ENCODE data around the gene MAPK4. TPM values are rescaled to one million over a fixed set of nuclear protein-coding genes. Genes with fewer than 3 reads are reported as not detected.

The MAPK4 gene
- total RNA-seq, 1 donor from 2014 or later, result 16.3 TPM

DNA sequence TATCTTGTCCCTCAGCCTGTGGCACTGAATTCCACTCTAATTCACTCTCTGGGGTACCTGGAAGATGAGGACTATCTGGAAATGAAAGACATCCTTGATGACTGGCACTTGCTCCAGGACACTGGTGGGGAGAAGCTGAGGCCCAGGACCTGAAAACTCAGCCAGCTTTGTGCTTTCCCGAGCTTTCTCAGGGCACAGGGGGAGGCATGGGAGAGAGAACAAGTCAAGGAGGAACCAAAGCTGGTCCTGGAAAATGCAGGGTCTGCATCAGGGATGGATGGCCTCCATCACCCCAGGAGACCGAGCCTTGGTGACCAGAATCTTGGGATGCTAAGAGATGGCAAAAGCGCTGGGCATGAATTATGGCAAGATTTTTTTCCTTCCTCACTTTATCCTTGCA is 65.1 kb downstream of the MAPK4 start:
- DNase-seq (ENCODE audit: low spot score, unreplicated experiment), result no peak
- Mint-ChIP-seq H3K36me3 (ENCODE audit: insufficient read depth) (peaks cover 3% of the 10 kb centered on the region), H3K9me3 (ENCODE audit: low read depth) (no peaks in the 10 kb centered on the region), H3K4me1 (ENCODE audit: low read depth) (peaks cover 7% of the 10 kb centered on the region), H3K4me3 (ENCODE audit: low read depth) (no peak overlapping the region), H3K27ac (no peak overlapping the region), H3K27me3 (no peaks in the 10 kb centered on the region)
- TF ChIP-seq, protein P1, sequence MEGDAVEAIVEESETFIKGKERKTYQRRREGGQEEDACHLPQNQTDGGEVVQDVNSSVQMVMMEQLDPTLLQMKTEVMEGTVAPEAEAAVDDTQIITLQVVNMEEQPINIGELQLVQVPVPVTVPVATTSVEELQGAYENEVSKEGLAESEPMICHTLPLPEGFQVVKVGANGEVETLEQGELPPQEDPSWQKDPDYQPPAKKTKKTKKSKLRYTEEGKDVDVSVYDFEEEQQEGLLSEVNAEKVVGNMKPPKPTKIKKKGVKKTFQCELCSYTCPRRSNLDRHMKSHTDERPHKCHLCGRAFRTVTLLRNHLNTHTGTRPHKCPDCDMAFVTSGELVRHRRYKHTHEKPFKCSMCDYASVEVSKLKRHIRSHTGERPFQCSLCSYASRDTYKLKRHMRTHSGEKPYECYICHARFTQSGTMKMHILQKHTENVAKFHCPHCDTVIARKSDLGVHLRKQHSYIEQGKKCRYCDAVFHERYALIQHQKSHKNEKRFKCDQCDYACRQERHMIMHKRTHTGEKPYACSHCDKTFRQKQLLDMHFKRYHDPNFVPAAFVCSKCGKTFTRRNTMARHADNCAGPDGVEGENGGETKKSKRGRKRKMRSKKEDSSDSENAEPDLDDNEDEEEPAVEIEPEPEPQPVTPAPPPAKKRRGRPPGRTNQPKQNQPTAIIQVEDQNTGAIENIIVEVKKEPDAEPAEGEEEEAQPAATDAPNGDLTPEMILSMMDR (IDR thresholded peaks at IDR 0.05; ENCODE audit: unreplicated experiment), result no peak

DNA sequence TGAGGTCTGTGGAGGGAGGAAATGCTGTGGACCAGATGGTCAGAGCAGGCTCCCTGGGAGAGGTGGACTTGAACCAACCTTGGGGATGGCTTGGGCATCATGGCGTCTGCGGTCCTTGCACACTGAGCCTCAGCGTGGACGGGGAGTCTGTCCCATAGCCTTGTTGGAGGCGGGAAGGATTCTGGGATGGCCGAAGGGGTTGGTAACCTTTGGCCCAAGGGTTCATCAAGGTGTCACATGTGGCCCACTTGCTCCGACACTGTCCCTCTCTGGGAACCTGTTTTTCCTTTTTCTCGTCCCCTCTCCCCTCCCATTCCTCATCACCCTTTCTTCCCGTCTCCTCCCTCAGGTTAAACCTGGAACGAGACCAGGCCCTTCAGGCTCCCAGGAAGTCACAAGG is 66.4 kb downstream of the MAPK4 start:
- no peak for DNase-seq (ENCODE audit: low spot score, unreplicated experiment)
- TF ChIP-seq, protein P1 (IDR thresholded peaks at IDR 0.05; ENCODE audit: unreplicated experiment), result no peak
- H3K9me3 Mint-ChIP-seq (ENCODE audit: low read depth), result no peaks in the 10 kb centered on the region
- peaks cover 14% of the 10 kb centered on the region for H3K4me1 Mint-ChIP-seq (ENCODE audit: low read depth)
- H3K4me3 Mint-ChIP-seq (ENCODE audit: low read depth), result no peak overlapping the region
- H3K27ac Mint-ChIP-seq, result no peak overlapping the region
- peaks cover 2% of the 10 kb centered on the region for H3K27me3 Mint-ChIP-seq
- peaks cover 5% of the 10 kb centered on the region for H3K36me3 Mint-ChIP-seq (ENCODE audit: insufficient read depth)

DNA sequence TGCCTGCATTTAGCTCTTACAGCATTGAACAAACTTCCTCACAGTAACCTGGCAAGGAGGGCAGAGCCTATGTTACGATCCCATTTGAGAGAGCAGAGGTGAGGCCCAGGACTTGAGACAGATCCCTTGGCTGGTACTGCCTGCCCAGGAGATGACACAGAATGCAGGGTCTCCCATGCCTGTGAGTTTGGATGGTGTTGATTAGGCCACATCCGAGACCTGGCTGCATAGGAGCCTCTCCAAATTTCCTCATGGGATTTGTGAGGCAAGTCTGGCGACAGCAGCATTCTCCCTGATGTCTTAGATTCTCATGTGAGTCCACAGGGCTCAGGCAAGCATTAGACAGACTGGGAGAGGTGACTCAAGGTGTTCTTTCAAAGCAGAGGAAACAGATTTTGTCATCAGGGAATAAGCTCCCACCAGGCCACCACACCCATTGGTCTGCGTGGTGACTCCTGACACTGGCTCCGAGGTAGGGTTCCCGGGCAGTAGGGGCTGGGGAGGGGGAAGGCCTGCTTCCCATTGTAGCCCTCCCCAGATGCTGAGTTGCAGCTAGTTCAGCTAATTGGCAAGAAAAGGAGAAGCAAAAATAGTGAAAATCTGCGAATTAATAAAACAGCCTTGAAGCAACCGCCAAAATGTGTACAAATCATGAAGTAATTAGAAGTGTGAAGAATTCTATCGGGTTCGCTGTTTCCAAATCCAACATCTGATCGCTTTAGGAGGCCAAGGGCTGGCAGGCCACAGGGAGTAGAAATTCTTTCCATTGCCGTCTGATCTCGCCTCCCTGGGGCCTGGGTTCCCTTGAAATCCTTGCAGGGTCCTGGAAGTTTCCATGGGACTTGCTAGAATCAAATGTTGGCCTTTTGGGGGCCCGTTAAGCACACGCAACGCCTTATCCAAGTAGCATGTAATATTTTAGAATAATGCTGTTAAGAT is 68.0 kb downstream of the MAPK4 start:
- peaks cover 5% of the 10 kb centered on the region for H3K36me3 Mint-ChIP-seq (ENCODE audit: insufficient read depth)
- H3K4me3 Mint-ChIP-seq (ENCODE audit: low read depth), result no peak overlapping the region
- peaks cover 21% of the 10 kb centered on the region for H3K4me1 Mint-ChIP-seq (ENCODE audit: low read depth)
- DNase-seq (ENCODE audit: low spot score, unreplicated experiment), result no peak
- TF ChIP-seq, protein P1 (IDR thresholded peaks at IDR 0.05; ENCODE audit: unreplicated experiment), result no peak
- H3K27ac Mint-ChIP-seq, result no peak overlapping the region
- no peaks in the 10 kb centered on the region for H3K9me3 Mint-ChIP-seq (ENCODE audit: low read depth)
- peaks cover 5% of the 10 kb centered on the region for H3K27me3 Mint-ChIP-seq

- H3K9me3 Mint-ChIP-seq (ENCODE audit: low read depth), result no peaks in the 10 kb centered on the region
- H3K4me3 Mint-ChIP-seq (ENCODE audit: low read depth), result no peak overlapping the region
- DNase-seq (ENCODE audit: low spot score, unreplicated experiment), result no peak
- H3K27me3 Mint-ChIP-seq, result peaks cover 5% of the 10 kb centered on the region
- H3K36me3 Mint-ChIP-seq (ENCODE audit: insufficient read depth), result peaks cover 5% of the 10 kb centered on the region
- peaks cover 21% of the 10 kb centered on the region for H3K4me1 Mint-ChIP-seq (ENCODE audit: low read depth)
- peak overlapping the region; percentile 37 for H3K27ac Mint-ChIP-seq
- TF ChIP-seq, protein P1 (IDR thresholded peaks at IDR 0.05; ENCODE audit: unreplicated experiment), result no peak
Observed at GRCh38 chr18:50628533-50628905, 68.6 kb downstream of the MAPK4 start.

- TF ChIP-seq, protein P1 (IDR thresholded peaks at IDR 0.05; ENCODE audit: unreplicated experiment), result no peak
- no peak for DNase-seq (ENCODE audit: low spot score, unreplicated experiment)
- Mint-ChIP-seq H3K27ac (no peak overlapping the region), H3K9me3 (ENCODE audit: low read depth) (no peaks in the 10 kb centered on the region), H3K36me3 (ENCODE audit: insufficient read depth) (peaks cover 5% of the 10 kb centered on the region), H3K4me3 (ENCODE audit: low read depth) (no peak overlapping the region), H3K4me1 (ENCODE audit: low read depth) (peaks cover 21% of the 10 kb centered on the region), H3K27me3 (peaks cover 5% of the 10 kb centered on the region)
Observed at GRCh38 chr18:50629148-50629631, 69.3 kb downstream of the MAPK4 start.

All from progenitor cell of endocrine pancreas (in vitro differentiated cells).